Smooth muscle cell of the brain vasculature (primary cell): ENCODE data around the gene SDC3.

ENCODE experiments used
- DNase-seq: peaks from one replicate; pipeline ENCODE4 v3.0.0-alpha.2; 2012; ENCODE audit warnings: low read depth, low spot score

SDC3 gene

DNA sequence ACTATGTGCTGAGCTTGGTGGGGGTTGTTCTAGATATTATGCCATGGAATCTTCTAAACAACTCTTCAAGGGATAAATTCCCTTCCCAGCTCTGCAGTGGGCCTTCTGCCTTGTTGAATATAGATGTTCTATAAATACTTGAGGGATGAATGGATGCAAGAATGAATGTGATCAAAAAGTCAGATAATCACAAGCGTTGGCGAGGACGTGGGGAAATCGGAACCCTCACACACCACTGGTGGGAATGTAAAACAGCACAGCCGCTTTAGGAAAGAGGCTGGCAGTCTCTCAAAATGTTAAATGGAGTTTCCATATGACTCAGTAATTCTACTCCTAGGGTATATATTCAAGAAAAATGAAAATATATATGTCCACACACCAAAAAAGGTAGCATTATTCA, 19.0 kb downstream of the SDC3 start:
- no peak for DNase-seq

DNA sequence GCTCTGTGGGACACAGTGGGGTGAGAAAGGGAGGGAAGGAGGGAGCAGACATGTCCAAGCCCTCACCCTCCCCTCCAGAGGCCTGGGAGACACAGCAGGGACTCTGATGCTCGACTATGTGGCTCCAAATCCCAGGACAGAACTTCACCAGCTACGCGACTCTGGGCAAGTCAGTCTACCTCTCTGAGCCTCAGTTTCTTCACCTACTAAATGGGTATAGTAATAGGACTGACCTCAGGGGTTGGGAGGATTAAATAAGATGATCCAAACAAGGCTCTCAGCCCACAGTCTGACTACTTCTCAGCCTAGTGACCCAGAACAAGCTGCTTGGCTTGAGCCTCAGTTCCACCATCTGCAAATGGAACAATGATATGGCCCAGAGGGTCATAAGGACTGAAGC, 19.6 kb downstream of the SDC3 start:
- DNase-seq: no peak

DNA sequence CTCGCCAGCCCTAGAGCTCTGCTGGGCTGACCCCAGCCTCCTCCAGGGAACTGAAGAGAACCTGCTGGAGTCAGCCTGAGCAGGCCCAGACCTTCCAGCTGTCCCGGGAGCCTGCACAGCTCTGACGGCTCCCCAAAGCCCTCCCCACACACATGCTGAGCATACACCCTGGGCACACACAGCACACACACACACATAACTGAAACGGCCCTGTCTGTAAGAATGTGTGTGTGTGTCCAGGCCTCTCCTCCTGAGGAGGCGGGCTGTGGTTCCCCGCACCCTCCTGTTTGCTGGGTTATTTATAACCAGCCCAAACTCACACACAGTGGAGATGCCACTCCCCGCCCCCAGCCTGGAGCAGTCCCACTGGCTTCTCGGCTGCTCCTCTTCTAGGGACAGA, 20.2 kb downstream of the SDC3 start:
- DNase-seq: peak; percentile 31

DNA sequence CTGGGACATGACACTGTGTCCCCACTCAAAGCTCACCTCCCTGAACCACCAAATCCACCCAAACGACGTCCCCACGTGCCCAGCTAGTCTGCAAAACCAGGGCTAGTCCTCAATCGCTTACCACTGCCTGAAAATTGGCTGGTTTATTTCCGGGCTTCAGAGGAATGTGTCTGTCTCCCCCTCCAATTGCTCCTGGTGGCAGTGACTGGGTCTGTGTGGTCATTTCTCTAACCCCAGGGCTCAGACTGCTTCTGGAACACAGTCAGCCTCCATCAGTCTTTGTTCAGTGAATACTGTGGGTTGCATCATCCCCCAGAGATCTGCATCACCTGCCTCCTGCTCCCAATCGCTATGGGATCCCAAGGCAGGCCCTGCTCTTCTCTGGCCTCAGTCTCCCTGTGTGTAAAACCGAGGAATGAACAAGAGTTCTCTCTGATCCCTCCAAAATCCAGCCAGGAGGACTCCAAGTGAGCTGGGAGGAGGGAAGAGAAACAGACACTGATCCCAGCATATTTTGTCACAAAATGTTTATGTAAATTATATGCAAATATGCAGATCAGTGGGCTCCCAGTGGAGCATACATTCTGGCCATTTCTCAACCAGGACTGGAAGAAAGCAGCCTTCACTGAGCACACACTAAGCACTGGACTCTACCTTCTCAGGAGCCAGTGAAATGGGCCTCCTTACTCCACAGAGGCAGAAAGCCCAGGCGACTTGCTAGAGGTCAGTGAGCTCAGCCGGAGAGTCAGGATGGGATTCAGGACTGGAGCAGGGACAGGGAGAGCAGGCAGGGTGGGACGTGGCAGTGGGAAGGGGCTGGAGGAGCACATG, 20.9 kb downstream of the SDC3 start:
- DNase-seq: no peak

DNA sequence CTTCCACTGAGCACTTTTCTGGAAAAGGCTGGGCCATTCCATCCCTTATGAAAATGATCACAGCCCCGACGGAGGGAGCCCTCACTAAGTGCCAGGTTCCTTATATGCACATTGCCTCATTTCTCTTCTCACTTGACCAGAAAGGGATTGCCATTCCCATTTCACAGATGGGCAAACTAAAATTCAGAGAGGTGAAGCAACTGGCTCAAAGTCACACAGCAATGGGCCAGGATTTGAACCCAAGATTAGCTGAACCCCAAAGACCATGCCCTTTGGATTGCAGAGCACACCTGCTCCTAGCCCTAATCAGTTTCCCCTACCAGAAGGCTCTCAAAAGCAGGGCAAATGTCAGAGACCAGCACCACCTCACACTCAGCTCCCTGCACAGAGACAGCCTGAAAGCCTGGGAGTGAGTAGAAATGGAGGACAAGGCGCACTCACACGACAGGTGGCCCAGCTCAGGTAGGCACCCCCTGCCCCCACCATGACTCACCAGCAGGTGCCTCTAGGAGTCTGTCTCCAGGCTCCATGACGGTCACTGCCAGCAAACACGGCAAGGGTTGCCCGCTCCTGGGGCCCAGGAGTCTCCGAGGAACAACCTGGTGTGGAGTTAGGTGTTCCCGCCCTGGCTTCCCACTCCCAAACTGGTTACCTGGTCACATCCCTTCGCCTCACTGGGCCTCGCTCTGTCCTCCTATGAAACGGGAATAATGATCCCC, 21.7 kb downstream of the SDC3 start:
- DNase-seq: no peak

DNA sequence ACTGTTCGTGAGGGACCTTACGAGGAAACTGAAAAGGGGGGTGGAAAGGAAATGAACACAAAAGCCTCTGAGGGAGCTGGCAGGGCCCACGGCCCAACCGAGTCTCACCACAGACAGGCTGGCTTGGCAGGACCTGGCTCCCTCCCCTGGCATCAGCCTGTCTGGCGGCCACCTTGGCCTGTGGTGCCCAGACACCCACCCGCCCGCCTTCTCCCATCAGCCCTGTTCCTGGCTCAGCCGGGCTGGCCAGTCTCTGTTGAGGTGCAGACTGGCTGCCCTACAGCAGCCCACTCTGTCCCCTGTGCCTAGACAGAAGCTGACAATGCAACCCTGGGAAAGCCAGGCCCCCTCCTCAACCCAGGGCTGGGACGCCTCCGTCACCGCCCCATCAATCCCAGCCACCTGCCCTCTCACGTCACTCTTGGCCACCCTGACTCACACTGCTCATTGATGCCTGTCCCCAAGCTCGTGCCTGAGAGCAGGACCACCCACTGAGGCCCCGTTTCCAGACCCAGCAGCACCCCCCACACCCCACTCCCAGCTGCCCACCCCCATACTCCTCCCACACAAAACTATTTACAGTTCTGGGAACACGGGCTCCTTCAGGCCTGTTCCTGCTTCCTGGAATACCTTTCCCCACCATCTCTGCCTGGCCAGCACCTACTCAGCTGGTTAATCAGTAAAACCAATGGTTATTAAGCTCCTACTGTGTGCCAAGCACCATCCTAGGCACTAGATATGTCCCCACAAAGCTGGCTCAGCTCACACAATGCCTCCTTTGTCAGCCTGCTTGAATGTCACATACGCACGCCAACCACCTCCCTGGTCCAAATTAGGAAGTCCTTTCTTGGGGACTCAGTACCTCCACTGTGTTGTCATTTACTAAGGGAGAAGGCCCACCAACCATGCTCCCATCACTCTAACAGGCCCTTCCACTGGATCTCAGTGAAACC, 22.7 kb downstream of the SDC3 start:
- no peak for DNase-seq

DNA sequence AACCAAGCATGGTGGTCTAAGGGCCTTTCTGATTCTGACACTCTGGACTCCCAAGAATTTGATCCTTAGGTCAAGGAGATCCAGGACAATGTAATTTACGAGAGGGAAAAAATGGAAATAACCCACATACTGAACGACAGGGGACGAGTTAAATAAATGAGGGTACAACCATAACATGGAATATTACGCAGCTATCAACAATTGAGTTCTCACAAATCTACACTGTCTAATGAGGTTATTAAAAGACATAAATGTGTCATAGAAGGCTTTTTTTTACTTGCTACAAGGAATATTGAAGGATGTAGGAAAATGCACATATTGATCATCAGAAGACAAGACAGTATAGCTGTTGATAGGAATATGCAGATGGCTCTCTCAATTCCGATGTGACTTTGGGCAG, 23.8 kb downstream of the SDC3 start:
- no peak for DNase-seq

DNA sequence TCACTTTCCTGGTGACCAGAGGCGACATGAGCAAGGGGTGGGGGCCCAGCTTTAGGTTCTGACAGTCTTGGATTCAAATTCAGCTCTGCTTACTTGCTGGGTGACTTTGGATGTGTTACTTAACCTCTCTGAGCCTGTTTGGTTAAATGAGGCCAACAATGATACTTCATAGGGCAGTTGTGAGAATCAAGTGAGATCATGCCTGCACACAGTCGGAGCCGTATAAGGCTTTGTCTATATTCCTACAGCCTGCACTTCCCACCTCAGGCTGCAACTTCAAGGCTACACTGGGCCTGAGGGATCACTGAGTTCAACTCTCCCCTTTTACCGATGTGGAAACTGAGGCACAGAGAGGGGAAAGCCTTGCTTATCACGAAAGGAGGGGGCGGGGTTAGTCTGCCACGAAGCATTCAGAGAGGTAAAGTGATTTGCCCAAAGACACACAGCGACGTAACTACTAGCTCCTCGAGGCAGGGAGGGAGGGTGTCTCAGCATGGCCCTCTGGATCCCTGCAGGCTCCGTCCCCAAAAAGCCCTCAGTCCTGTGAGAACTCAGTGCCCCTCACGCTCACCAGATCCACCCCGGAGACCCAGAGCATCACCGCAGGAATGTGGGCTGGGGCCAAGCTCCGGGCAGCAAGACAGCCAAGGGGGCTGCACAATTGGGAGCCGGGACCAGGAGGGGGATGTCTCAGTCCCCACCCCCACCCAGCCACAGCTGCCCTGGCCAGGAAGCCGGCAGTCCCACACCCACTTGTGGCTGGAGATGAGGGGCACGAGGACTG, 25.0 kb downstream of the SDC3 start:
- DNase-seq: no peak

DNA sequence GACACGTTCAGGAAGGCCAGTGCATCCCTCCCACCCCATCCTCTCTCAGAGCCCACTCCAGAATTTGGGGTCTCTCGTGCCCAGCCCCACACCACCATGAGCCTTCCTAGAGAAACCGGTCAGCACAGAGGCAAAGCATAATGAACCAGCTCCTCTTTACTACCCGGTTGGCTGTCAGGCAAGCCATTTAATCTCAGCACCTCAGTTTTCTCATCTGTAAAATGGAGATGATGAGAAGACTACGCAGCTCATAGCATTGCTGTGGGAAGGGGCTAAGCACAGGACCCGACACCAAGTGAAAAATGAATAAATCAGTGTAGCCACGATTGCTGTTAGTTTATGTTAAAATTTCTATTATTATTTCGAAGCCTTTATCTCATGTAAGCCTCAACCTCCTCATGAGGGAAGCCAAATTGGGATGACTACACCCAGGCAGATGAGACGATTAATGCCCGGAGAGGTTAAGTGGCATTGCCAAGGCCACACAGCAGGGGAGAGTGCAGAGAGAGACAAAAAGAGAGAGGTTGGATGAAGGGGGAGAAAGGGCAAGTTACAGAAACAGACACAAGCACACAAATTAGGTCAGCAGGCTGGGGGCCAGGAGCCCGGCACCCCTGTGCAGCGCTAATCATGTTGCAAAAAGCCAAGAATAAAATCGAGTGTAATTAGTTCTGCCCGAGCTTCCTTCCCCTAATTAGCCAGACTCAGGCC, 25.7 kb downstream of the SDC3 start:
- no peak for DNase-seq

DNA sequence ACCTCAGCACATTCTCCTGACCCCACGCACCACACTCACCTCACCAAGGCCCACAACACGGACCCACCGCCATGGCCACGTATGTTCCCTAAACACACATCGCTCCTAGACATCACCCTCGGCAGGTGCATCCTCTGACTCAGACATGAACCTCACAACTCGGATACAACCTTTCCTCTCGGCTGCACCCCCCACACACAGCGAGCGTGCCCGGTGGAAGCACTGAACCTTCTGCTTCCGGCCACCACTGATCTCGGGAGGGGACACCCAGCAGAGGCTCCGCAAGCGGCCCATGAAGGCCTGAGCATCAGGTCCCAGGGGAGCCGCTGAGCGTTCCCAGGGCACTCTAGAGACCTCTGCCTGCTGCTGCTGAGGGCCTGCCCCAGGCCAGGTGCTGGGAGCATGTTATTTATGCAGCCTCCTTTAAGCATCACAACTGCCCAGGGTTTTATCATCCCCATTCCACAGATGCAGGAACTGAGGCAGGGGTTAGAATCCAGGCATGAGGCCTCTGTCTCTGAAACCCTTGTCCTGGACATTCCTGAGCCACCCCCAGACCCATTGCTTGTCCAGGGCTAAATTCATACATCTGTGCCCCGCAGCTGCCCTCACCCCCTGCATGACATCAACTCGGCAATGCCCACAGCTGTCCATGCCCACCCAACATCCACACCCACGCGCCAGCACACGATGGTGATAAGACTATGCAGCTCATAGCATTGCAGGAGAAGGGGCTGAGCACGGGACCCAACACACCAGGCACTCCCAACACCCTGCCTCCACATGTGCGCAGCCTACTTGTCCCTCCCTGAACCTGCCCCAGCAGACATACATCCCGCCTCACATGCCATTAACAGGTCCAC, 27.0 kb downstream of the SDC3 start:
- no peak for DNase-seq

DNA sequence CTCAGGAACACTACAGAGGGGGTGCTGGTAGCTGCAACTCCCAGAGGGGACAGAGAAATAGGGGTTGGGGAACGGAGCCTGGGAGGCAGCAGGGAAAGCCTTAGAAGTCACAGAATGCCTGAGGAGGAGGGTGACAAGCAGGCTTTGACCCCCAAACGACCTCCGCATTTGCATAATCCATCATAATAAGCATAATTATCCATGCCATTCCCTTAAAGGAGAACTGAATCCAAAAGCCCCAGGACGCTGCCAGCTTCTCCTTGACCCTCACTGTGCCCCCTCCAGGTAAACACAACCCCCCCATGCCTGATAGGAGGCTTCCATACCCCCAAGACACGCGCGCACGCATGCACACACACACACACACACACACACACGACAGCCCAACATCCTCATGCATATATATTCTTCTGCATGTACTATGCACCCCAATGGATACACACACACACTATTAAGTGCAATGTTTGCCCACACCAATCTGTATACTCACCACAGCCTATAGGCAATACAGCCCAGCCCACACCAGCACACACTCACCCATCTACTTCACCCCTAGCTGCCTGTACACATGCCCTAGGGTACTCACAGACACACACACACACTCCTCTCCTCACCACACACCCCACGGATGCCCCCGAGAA, 27.8 kb downstream of the SDC3 start:
- DNase-seq: no peak

DNA sequence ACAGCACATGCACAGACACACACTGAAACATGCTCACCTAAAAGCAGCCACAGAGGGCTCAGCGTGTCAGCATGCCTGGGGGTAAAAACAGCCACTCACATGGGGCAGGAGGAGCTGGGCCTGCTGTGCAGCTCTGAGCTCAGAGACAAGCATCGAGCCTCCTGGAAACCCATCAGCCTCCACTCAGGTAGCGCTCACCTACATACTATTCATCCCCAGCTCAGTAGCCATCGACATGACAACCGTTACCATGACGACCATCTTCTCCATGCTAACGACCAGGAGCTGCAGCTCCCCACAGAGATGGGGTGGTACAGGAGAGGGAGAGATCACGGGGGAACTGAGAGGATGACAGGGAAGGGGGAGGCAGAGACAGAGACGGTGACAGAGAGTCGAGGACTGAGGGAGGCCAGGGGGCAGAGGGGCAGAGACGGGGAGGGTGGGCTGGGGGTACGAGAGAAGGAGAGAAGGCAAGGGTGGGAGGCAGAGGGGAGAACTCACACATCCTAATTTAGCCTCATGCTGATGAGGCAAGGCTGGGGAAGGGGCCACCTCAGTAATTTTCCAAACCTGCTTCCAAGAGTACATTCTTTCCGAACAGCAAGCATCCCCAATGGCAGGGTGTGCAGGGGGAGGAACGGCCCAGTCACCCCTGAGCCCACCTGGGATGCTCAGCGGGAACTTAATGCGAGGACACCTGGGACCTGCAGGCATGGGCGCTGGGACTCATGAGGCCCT, 28.4 kb downstream of the SDC3 start:
- DNase-seq: no peak

DNA sequence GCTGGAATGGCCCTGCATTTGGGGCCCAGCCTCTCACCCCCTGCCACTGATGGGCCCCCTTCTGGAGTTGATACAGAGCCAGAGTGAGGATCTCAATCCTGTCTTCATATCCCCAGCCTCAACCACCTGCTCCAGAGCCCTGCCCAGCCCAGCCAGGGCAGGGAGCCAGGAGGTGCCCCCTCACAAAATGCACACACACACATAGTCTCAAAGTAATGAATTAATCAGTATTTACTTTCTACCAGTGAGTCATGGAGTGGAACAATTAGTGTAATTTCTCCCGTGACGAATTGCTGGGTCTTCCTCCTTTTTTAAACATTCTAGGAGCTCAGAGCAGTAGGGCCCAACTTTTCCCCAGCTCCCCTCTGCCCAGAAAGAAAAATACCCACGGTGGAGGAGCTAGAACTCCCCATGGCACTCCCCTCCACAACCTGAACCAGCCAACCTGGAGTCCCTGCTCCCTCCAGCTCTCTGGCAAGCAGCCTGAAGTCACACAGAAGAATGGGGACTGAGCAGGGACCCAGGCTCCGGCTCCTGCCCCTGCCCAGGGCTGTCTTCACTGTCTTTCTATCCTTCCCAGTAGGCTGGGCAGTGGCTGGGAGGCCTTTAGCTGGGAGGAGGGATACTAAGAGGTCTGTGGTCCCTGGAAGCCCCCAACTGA, 29.3 kb downstream of the SDC3 start:
- DNase-seq: no peak

DNA sequence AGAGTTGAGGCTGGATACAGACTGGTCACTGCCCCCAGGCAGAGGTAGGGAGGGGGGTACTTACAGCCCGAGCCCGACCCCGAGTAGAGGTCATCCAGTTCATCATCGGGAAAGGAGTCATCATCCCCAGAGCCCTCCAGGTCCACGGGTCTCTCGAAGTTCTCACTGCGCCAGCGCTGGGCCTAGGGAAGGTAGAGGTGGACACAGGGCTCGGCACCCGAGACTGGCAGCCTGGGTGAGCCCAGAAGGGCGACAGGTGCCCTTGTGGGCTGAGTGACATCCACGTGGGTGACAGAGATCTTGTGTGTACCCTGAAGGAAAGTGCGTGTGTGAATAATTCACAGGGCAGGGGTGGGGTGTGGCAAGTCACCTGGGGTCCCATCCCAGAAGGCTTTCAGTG, 30.0 kb downstream of the SDC3 start:
- DNase-seq: no peak

DNA sequence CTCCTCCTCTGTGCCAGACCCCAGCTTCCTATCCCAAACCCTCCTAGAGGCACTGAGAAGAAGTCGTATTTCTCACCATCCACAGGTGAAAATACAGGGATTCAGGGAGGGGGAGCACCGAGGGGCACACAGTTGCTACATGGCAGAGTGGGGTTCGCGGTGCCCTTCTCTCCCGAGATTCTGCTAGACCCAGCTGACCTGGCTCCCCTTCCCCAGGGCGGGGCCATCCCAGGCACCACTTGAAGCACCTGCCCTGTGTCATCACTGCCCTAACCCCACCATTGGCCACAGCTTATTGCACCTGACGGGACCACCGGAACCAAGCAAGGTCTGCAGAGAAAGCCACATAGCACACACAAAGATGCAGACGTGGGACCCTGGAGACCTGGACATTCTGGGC, 30.5 kb downstream of the SDC3 start:
- DNase-seq: no peak

DNA sequence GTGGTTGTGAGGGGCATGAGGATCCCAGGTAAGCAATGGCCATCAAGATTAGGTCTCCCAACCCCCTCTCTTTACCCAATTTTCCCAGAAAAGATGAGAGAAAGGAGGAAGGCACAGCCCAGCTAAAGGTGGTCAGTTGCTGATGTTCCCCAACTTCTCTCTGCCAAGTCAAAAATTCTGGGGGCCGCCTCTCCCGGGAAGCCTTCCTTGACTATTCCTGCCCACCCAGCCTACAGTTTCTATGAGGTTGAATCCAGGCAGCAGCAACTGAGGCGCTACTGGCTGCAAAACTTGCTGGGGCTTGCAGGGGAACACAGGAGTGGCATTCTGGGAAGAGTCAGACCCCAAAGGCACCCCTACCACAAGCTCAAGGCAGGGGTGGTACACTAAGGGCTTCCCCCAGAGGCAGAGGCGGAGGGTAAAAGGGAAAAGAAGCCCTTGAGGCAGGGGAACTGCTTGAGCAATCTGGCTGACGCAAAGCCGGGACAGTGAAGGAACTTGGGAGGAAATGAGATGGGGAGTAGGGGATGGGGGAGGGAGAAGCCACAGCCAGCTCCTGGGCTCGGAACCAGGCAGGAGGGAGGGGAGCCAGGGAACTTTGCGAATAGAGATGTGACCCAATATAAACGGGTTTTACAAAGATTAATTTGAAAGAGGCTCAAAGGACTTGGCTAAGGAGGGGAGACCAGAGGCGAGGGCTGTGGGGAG, 31.2 kb downstream of the SDC3 start:
- no peak for DNase-seq

DNA sequence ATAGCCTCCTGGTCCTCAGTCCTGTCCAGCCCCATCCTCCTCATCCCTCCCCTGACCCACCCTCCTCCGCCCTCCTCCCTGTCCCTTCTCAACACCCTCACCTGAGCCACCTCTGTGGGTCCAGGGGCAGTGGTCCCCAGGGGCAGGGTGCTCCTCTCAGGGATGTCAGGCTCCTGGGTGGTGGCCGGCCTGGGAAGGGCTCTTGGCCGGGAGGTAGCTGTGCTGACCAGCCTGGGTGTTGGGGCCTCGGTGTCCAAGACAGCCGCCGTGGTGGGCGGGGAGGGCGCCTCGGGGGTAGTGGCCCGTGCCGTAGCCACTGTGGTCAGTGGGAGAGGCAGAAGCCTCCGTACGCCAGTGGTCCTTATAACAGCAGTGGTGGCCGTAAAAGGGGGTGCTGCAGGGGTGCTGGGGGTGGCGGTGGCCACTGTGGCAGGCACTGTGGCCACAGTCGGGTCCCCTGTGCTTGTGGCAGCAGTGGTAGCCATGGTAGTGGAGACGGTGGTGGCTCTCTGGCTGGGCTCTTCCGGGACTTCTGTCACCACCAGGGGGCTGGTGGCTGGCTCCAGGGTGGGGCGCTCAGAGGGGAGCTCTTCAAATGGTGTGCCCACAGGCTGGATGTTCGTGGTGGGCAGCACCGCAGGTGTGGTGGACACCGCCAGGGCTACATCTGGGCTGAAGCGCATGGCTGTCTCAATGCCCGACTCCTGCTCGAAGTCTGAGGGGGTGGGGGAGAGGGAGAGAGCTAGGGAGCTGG, 31.9 kb downstream of the SDC3 start:
- DNase-seq: no peak
